Coronary artery (tissue), 2 donors: Measurements from ENCODE around the gene CD207.

Source experiments
- DNase-seq: peaks from one replicate; pipeline ENCODE4 v3.0.0-alpha.2; 2017; ENCODE audit warnings: low spot score
- H3K27ac ChIP-seq, 2 donors: fragments of 200-600 bp; sonication (generic); one replicate each; pipeline ENCODE4 v1.5.1; 2016 to 2019
- H3K4me3 ChIP-seq: fragments of 200-600 bp; sonication (generic); 2 replicates; pipeline ENCODE4 v1.5.1; 2016; ENCODE audit warnings: mild to moderate bottlenecking, moderate library complexity
- TF ChIP-seq, protein P1 (sequence below): fragments of 200-600 bp; sonication (generic); IDR thresholded peaks from one replicate; pipeline ENCODE4 v1.5.1; 2019; ENCODE audit warnings: antibody characterized with exemption

Gene CD207

DNA sequence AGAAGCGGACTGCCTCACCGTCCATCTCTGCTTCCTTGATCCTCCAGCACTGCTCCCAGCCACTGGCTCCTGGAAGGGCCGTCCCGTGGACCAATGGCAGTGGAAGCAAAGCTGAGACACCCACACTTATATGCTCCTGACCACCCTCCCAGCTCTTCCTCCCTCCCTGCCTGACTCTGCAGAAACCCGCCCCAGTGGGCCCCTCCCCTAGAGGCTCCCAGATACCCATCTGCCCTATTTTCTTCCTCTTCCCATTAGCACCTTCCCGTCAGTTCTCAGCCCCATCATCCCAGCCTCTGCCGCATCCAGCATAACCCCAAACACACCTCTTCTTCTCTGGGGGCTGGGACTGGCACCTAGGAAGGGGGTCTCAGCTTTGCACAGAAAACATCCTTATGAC is 15.1 kb downstream of the CD207 start, which contains the start of gene CLEC4F:
Gene CLEC4F (minus strand): TSS at position 101 of the 400 bp plus-strand sequence. CDS start 76 bp downstream, at position 25.
- TF ChIP-seq, protein P1, sequence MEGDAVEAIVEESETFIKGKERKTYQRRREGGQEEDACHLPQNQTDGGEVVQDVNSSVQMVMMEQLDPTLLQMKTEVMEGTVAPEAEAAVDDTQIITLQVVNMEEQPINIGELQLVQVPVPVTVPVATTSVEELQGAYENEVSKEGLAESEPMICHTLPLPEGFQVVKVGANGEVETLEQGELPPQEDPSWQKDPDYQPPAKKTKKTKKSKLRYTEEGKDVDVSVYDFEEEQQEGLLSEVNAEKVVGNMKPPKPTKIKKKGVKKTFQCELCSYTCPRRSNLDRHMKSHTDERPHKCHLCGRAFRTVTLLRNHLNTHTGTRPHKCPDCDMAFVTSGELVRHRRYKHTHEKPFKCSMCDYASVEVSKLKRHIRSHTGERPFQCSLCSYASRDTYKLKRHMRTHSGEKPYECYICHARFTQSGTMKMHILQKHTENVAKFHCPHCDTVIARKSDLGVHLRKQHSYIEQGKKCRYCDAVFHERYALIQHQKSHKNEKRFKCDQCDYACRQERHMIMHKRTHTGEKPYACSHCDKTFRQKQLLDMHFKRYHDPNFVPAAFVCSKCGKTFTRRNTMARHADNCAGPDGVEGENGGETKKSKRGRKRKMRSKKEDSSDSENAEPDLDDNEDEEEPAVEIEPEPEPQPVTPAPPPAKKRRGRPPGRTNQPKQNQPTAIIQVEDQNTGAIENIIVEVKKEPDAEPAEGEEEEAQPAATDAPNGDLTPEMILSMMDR = no peak
- Histone ChIP-seq H3K27ac (no peak within 1 kb of the TSS), H3K4me3 (no peak within 1 kb of the TSS)
- DNase-seq = peak; percentile 63

DNA sequence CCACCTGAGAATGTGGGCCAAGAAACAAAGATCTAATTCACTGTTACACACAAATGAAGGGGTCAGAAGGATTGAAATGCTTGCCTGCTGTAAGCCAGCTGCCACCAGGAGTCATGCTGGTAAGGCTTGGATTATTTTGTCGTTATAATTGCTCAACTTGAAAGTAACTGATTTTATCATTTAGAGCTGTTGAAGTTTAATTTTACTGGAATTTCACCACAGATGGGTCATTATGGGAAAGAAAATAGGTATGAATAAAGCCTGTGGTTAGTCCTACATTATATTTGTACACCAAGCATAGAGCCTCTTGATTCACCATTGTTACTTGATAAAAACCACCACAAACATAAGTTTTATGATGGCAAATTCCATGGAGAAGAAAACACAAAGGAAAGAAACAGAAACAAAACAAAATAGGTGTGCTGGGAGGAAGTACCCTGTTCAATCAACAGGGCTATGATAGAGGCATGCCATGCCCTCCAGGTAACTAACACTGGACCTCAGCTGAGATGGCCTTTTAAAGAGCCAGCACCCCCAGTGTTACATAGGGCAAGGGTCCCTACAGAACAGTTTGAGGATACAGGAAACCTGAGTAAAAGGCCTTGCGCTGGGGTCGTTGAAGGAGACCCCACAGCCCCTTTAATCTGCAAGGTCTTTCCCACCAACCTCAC is 18.2 kb downstream of the CD207 start:
- DNase-seq = no peak
- H3K4me3 ChIP-seq = no peak overlapping the region
- H3K27ac ChIP-seq = no peak overlapping the region
- TF ChIP-seq, protein P1 = no peak

DNA sequence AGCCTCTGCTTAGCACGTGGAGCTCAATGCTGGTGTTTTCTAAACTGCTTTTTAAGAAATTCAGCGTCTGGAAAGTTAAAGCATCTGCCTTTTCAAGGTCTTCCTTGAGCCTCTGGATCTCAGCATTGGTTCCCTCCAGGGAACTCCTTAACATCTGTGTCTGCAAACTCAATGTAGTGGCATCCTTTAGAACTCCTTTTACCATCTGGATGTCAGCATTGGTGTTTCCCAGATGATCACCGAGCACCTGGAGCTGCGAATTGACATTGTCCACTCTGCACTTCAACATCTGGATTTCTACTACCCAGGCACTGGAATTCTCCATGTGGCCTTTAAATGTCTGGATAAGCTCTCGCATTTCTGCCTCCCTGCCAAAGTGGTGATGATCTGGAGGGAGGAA is 18.9 kb downstream of the CD207 start:
- H3K4me3 ChIP-seq = no peak overlapping the region
- peak; percentile 17 for DNase-seq
- TF ChIP-seq, protein P1 = no peak
- H3K27ac ChIP-seq = no peak overlapping the region

DNA sequence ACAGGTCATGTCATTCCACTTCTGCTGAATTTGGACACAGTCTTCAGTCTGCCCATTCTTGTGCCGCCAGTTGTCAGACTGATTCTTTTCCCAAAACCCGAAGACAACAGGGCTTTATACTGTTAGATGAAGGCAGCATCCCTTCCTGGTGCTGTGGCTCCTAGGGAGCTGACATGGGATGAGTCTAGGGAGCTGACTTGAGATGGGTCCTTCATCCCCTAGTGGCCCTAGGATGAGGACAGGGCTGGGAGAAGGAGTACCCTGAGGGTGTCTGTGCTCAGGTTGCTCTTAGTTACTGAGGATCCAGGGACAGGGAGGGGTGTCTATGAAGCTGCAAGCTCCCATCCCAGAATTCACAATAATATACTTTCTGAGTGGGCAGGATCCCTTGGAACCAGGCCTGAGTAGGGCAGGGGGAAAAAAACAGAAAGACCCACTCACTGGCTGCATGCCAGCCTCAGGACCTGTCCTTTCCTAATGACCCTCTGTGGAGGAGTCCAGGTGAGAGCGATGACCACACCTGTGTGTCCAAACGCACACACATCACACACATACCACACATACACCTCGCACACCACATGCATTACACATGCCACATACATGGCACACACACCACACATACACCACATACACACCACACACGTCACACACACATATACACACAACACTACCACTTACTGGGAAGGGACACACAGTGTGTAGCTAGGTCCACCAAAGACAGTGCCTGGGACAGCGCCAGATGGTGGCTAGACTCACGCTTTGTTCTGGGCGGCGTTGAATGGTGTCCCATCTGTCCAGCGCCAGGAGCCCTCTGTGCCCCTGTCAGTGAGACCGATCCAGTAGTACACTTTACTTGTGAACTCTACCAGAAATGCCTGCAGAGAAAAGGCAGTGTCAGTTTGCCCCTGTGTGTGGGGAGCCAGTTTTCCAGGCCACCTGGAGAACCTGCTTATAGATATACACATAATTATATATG is 26.3 kb downstream of the CD207 start:
- H3K4me3 ChIP-seq = no peak overlapping the region
- TF ChIP-seq, protein P1 = no peak
- no peak overlapping the region for H3K27ac ChIP-seq
- DNase-seq = peak; percentile 35

DNA sequence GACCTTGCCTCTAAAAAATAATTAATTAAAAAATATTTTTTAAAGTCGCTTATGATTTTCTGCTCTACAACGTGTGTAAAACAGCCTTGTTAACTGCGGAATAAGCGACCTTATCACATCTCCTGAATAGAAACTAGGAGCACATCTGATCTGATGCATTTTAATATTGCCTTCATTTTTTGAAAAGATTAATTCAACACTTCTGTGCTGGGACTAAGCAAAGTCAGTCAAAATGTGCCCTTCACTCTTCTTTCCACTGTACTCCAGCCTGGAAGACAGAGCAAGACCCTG is 27.8 kb downstream of the CD207 start:
- TF ChIP-seq, protein P1 = no peak
- no peak overlapping the region for H3K27ac ChIP-seq
- H3K4me3 ChIP-seq = no peak overlapping the region
- DNase-seq = no peak

DNA sequence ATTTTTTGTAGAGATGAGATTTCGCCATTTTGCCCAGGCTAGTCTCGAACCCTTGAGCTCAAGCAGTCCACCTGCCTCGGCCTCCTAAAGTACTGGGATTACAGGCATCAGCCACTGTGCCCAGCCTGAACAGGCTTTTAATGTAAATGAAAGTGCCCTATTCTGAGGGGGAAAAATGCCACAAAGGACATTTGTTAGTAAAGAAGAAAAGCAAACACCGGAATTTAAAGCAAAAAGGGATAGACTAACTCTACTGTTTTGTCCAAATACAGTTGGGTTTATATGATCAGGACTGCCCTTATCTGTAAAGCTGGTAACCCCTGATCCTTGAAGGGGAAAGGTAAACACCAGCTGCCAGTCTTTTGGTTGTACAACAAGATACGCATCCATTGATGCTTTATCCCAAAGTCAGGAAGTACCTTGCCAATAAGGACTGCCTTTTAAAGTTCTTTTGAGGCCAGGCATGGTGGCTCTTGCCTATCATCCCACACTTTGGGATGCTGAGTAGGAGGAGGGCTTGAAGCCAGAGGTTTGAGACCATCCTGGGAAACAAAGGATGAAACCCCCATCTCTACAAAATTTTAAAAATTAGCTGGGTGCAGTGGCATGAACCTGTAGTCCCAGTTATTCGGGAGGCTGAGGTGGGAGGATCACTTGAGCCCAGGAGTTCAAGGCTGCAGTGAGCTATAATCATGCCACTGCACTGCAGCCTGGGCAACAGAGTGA is 28.4 kb downstream of the CD207 start:
- DNase-seq = no peak
- Histone ChIP-seq H3K4me3 (no peak overlapping the region), H3K27ac (no peak overlapping the region)
- TF ChIP-seq, protein P1 = no peak
